Effector memory CD4-positive, alpha-beta T cell (primary cell): ENCODE data around the gene GAS2.

ENCODE experiments used
- DNase-seq, 3 donors: peaks; one replicate each; pipeline ENCODE4 v3.0.0-alpha.2; 2020
- H3K27ac ChIP-seq: 2 replicates; pipeline ENCODE4 v1.7.0; 2013; ENCODE audit warnings: mild to moderate bottlenecking, low read length, moderate library complexity; ENCODE audit not compliant: insufficient read depth, poor library complexity, severe bottlenecking
- H3K27me3 ChIP-seq: replicated peaks from 2 replicates; pipeline ENCODE4 v1.7.0; 2013; ENCODE audit warnings: mild to moderate bottlenecking, low read length; ENCODE audit not compliant: insufficient read depth, control insufficient read depth, poor library complexity, severe bottlenecking
- H3K36me3 ChIP-seq: 2 replicates; pipeline ENCODE4 v1.7.0; 2013; ENCODE audit warnings: mild to moderate bottlenecking, low read length, moderate library complexity; ENCODE audit not compliant: control insufficient read depth, insufficient read depth
- H3K4me1 ChIP-seq: 2 replicates; pipeline ENCODE4 v1.7.0; 2013; ENCODE audit warnings: low read length, mild to moderate bottlenecking; ENCODE audit not compliant: control insufficient read depth, insufficient read depth, poor library complexity, severe bottlenecking
- H3K4me3 ChIP-seq: 2 replicates; pipeline ENCODE4 v1.7.0; 2013; ENCODE audit warnings: low read length, low read depth, mild to moderate bottlenecking; ENCODE audit not compliant: insufficient read depth, poor library complexity, severe bottlenecking
- H3K9me3 ChIP-seq: 2 replicates; pipeline ENCODE4 v1.7.0; 2013; ENCODE audit warnings: mild to moderate bottlenecking, low read length, moderate library complexity; ENCODE audit not compliant: control insufficient read depth

Gene GAS2

GRCh38 chr11:22802861-22803260, 136.4 kb downstream of the GAS2 start:
- no peaks in the 10 kb centered on the region for H3K4me1 ChIP-seq

GRCh38 chr11:22807391-22807790, 141.0 kb downstream of the GAS2 start:
- Histone ChIP-seq H3K36me3 (no peaks in the 10 kb centered on the region), H3K4me1 (no peaks in the 10 kb centered on the region), H3K27me3 (no peaks in the 10 kb centered on the region), H3K27ac (no peak overlapping the region), H3K4me3 (no peak overlapping the region), H3K9me3 (no peaks in the 10 kb centered on the region)
- no peak for DNase-seq

More at GRCh38 chr11:22802861-22803260, 136.4 kb downstream of the GAS2 start:
- H3K9me3 ChIP-seq: no peaks in the 10 kb centered on the region
- H3K4me3 ChIP-seq: no peak overlapping the region
- no peak for DNase-seq
- no peak overlapping the region for H3K27ac ChIP-seq
- no peaks in the 10 kb centered on the region for H3K27me3 ChIP-seq
- H3K36me3 ChIP-seq: no peaks in the 10 kb centered on the region

GRCh38 chr11:22807855-22808570, 141.6 kb downstream of the GAS2 start:
- H3K27ac ChIP-seq: no peak overlapping the region
- no peaks in the 10 kb centered on the region for H3K36me3 ChIP-seq
- no peaks in the 10 kb centered on the region for H3K27me3 ChIP-seq
- no peaks in the 10 kb centered on the region for H3K9me3 ChIP-seq
- H3K4me3 ChIP-seq: no peak overlapping the region
- H3K4me1 ChIP-seq: no peaks in the 10 kb centered on the region
- DNase-seq: no peak

GRCh38 chr11:22808571-22809197, 142.3 kb downstream of the GAS2 start:
- Histone ChIP-seq H3K36me3 (no peaks in the 10 kb centered on the region), H3K27me3 (no peaks in the 10 kb centered on the region), H3K4me1 (no peaks in the 10 kb centered on the region), H3K4me3 (no peak overlapping the region), H3K27ac (no peak overlapping the region), H3K9me3 (no peaks in the 10 kb centered on the region)
- no peak for DNase-seq

GRCh38 chr11:22809893-22810292, 143.5 kb downstream of the GAS2 start:
- H3K4me1 ChIP-seq: no peaks in the 10 kb centered on the region
- no peak overlapping the region for H3K4me3 ChIP-seq
- H3K9me3 ChIP-seq: no peaks in the 10 kb centered on the region
- H3K36me3 ChIP-seq: no peaks in the 10 kb centered on the region
- H3K27me3 ChIP-seq: no peaks in the 10 kb centered on the region
- no peak overlapping the region for H3K27ac ChIP-seq
- DNase-seq: no peak

GRCh38 chr11:22822203-22822602, 155.8 kb downstream of the GAS2 start:
- Histone ChIP-seq H3K9me3 (no peaks in the 10 kb centered on the region), H3K27ac (no peak overlapping the region), H3K36me3 (peaks cover 38% of the 10 kb centered on the region), H3K4me1 (no peaks in the 10 kb centered on the region), H3K27me3 (no peaks in the 10 kb centered on the region), H3K4me3 (no peak overlapping the region)
- DNase-seq: no peak

- H3K4me1 ChIP-seq: peaks cover 5% of the 10 kb centered on the region
- H3K27me3 ChIP-seq: no peaks in the 10 kb centered on the region
- H3K9me3 ChIP-seq: no peaks in the 10 kb centered on the region
- H3K36me3 ChIP-seq: peaks cover 17% of the 10 kb centered on the region
- H3K4me3 ChIP-seq: peak overlapping the region; percentile 98
- no peak overlapping the region for H3K27ac ChIP-seq
- no peak for DNase-seq
Observed at GRCh38 chr11:22828373-22828772, 162.0 kb downstream of the GAS2 start.

- H3K27ac ChIP-seq: peak within 1 kb of the TSS; percentile 87
- H3K9me3 ChIP-seq: no peaks in the 10 kb centered on the region
- H3K36me3 ChIP-seq: peaks cover 17% of the 10 kb centered on the region
- peaks cover 5% of the 10 kb centered on the region for H3K4me1 ChIP-seq
- H3K27me3 ChIP-seq: no peaks in the 10 kb centered on the region
- H3K4me3 ChIP-seq: peak within 1 kb of the TSS; percentile 98
- DNase-seq: peak; percentile 84 to 90 (median 87)
Observed at GRCh38 chr11:22829231-22830081, 163.0 kb downstream of the GAS2 start, which contains the start of gene SVIP. Gene SVIP (minus strand): TSS chr11:22829801. CDS start chr11:22829748, 53 bp downstream.

- no peak overlapping the region for H3K27ac ChIP-seq
- H3K9me3 ChIP-seq: no peaks in the 10 kb centered on the region
- peak overlapping the region; percentile 98 for H3K4me3 ChIP-seq
- H3K36me3 ChIP-seq: peaks cover 12% of the 10 kb centered on the region
- H3K27me3 ChIP-seq: no peaks in the 10 kb centered on the region
- H3K4me1 ChIP-seq: peaks cover 5% of the 10 kb centered on the region
- DNase-seq: no peak
Observed at GRCh38 chr11:22830082-22830414, 163.6 kb downstream of the GAS2 start.
